ENCODE results near the gene TRIM69.

- no peak for TF ChIP-seq CTCF (IDR thresholded peaks at IDR 0.05)
- no peak for TF ChIP-seq POLR2A (IDR thresholded peaks at IDR 0.05)
Measured at GRCh38 chr15:44736181-44736765, at the start of gene TRIM69.
